Suprapubic skin (tissue), 4 donors: ENCODE data around the gene FRMPD4. TPM values are rescaled to one million over a fixed set of nuclear protein-coding genes. Genes with fewer than 3 reads are reported as not detected.

ENCODE experiments used
- DNase-seq, 2 donors: peaks; one replicate each; pipeline ENCODE4 v3.0.0-alpha.2; 2019; ENCODE audit warnings: low spot score in 2 of 2
- H3K27ac ChIP-seq: fragments of 200-600 bp; sonication (generic); one replicate; pipeline ENCODE4 v1.5.1; 2019
- H3K27me3 ChIP-seq: fragments of 200-600 bp; sonication (generic); one replicate; pipeline ENCODE4 v1.5.1; 2019
- H3K36me3 ChIP-seq: fragments of 200-600 bp; sonication (generic); one replicate; pipeline ENCODE4 v1.5.1; 2019
- H3K4me1 ChIP-seq: fragments of 200-600 bp; sonication (generic); one replicate; pipeline ENCODE4 v1.5.1; 2019
- H3K4me3 ChIP-seq: fragments of 200-600 bp; sonication (generic); one replicate; pipeline ENCODE4 v1.5.1; 2019; ENCODE audit warnings: mild to moderate bottlenecking
- H3K9me3 ChIP-seq: fragments of 200-600 bp; sonication (generic); one replicate; pipeline ENCODE4 v1.5.1; 2019
- CTCF ChIP-seq, 2 donors: fragments of 200-600 bp in 1 of 2; fragments of 450-650 bp in 1 of 2; sonication (generic) in 1 of 2; IDR thresholded peaks; one replicate each; pipeline ENCODE4 v1.5.1; 2016 to 2019; ENCODE audit warnings: antibody characterized with exemption in 2 of 2, mild to moderate bottlenecking in 1 of 2, moderate library complexity in 1 of 2
- EP300 ChIP-seq: sonication (generic); formaldehyde crosslinking; IDR thresholded peaks from one replicate; pipeline ENCODE4 v1.6.1; 2017; ENCODE audit warnings: antibody characterized with exemption
- POLR2A ChIP-seq, 2 donors: fragments of 450-650 bp; IDR thresholded peaks; one replicate each; pipeline ENCODE4 v1.6.1; 2017; ENCODE audit warnings: antibody characterized with exemption in 2 of 2, mild to moderate bottlenecking in 2 of 2, moderate library complexity in 2 of 2
- POLR2AphosphoS5 ChIP-seq, 3 donors: sonication (generic); formaldehyde crosslinking; IDR thresholded peaks; one replicate each; pipeline ENCODE4 v1.6.1; 2017; ENCODE audit warnings: antibody characterized with exemption in 3 of 3
- WGBS: methylation state at CpG from one replicate; pipeline ENCODE4 v1.1.5; 2018; 5-methylcytosine and 5-hydroxymethylcytosine counted together
- total RNA-seq, 4 donors: library from RNA; depleted of rRNA; stranded (reverse); fragments of >200 nt; gene quantifications; one replicate each; pipeline ENCODE4 v1.1.0, GENCODE V29; 2016

Gene FRMPD4
- total RNA-seq, 4 donors from 2014 or later: 0.08 to 0.13 TPM; not detected in 2

- no peaks in the 10 kb centered on the region for H3K36me3 ChIP-seq
- no peak for DNase-seq
- H3K9me3 ChIP-seq: no peaks in the 10 kb centered on the region
- WGBS: 74% methylated on average over 5 of the region's 5 CpGs
- no peaks in the 10 kb centered on the region for H3K4me1 ChIP-seq
- TF ChIP-seq CTCF (IDR thresholded peaks at IDR 0.05): no peak
- H3K27ac ChIP-seq: no peak overlapping the region
- no peaks in the 10 kb centered on the region for H3K27me3 ChIP-seq
- H3K4me3 ChIP-seq: no peak overlapping the region
These were observed 441.0 kb downstream of the FRMPD4 start for GRCh38 chrX:12579311-12579710.

- no peak overlapping the region for H3K27ac ChIP-seq
- TF ChIP-seq EP300: no peak
- no peak for TF ChIP-seq POLR2A (IDR thresholded peaks at IDR 0.05)
- no peak for TF ChIP-seq POLR2AphosphoS5 (IDR thresholded peaks at IDR 0.05)
- TF ChIP-seq CTCF (IDR thresholded peaks at IDR 0.05): no peak
- no peaks in the 10 kb centered on the region for H3K4me1 ChIP-seq
- no peaks in the 10 kb centered on the region for H3K36me3 ChIP-seq
- 40% methylated on average over 3 of the region's 3 CpGs for WGBS
- no peaks in the 10 kb centered on the region for H3K9me3 ChIP-seq
- H3K27me3 ChIP-seq: no peaks in the 10 kb centered on the region
- H3K4me3 ChIP-seq: no peak overlapping the region
- no peak for DNase-seq
These were observed 442.3 kb downstream of the FRMPD4 start for GRCh38 chrX:12580548-12580947.

GRCh38 chrX:12581546-12581945 lies 443.3 kb downstream of the FRMPD4 start:
- H3K36me3 ChIP-seq: no peaks in the 10 kb centered on the region
- no peaks in the 10 kb centered on the region for H3K9me3 ChIP-seq
- WGBS: 53% methylated on average over 4 of the region's 4 CpGs
- TF ChIP-seq EP300: no peak
- TF ChIP-seq CTCF (IDR thresholded peaks at IDR 0.05): no peak
- no peak for TF ChIP-seq POLR2A (IDR thresholded peaks at IDR 0.05)
- no peak for TF ChIP-seq POLR2AphosphoS5 (IDR thresholded peaks at IDR 0.05)
- H3K4me3 ChIP-seq: no peak overlapping the region
- no peak overlapping the region for H3K27ac ChIP-seq
- no peaks in the 10 kb centered on the region for H3K27me3 ChIP-seq
- no peaks in the 10 kb centered on the region for H3K4me1 ChIP-seq
- no peak for DNase-seq

GRCh38 chrX:12582649-12583048 lies 444.4 kb downstream of the FRMPD4 start:
- Histone ChIP-seq H3K36me3 (no peaks in the 10 kb centered on the region), H3K27ac (no peak overlapping the region), H3K4me3 (no peak overlapping the region), H3K27me3 (no peaks in the 10 kb centered on the region), H3K9me3 (no peaks in the 10 kb centered on the region), H3K4me1 (no peaks in the 10 kb centered on the region)
- TF ChIP-seq EP300 (no peak), CTCF (IDR thresholded peaks at IDR 0.05) (no peak), POLR2A (IDR thresholded peaks at IDR 0.05) (no peak), POLR2AphosphoS5 (IDR thresholded peaks at IDR 0.05) (no peak)
- no peak for DNase-seq
- 46% methylated on average over 4 of the region's 4 CpGs for WGBS

- TF ChIP-seq CTCF (IDR thresholded peaks at IDR 0.05): no peak
- TF ChIP-seq POLR2A (IDR thresholded peaks at IDR 0.05): no peak
- no peak for TF ChIP-seq POLR2AphosphoS5 (IDR thresholded peaks at IDR 0.05)
- no peak for TF ChIP-seq EP300
- WGBS: 84% methylated on average over 17 of the region's 25 CpGs
These were observed 445.3 kb downstream of the FRMPD4 start for GRCh38 chrX:12583543-12583942.

More at GRCh38 chrX:12583543-12583942, 445.3 kb downstream of the FRMPD4 start:
- Histone ChIP-seq H3K27me3 (no peaks in the 10 kb centered on the region), H3K9me3 (no peaks in the 10 kb centered on the region), H3K36me3 (no peaks in the 10 kb centered on the region), H3K27ac (no peak overlapping the region), H3K4me3 (no peak overlapping the region), H3K4me1 (no peaks in the 10 kb centered on the region)
- DNase-seq: peak in 1 of 2 donors; percentile 64
